Measurements from ENCODE around the gene ZGRF1. TPM values are rescaled to one million over a fixed set of nuclear protein-coding genes. Genes with fewer than 3 reads are reported as not detected.
A peak's percentile ranks its signal among the peaks of the same experiment; 100 is the strongest.
"Not testable (repeated sequence)": the region's sequence is repeated elsewhere in the genome, so short reads cannot be mapped to it uniquely, and the experiment has no call there.

Gene ZGRF1
- total RNA-seq, 1 donor from 2014 or later, result 128 TPM

DNA sequence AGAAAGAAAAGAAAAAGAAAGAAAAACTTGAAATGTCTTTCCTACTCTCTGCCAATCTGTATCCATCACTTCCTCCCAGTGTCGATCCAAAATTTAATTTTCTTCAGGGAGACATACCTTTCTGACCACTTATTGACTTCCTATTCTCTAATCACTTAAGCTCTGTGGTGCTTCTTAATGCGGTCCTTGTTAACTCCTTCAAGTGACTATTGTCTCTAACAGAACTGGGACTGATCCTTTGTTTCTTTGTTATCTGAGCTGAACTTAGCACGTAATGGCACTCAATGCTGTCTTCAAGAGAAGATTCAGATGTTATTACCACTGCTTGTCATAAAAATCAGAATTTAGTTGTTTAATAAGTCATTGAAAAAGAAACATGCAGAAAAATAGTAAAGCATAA lies 31.4 kb upstream of the ZGRF1 start:
- H2AFZ ChIP-seq (replicated peaks), result no peak overlapping the region
- Mint-ChIP-seq H3K4me1 (no peaks in the 10 kb centered on the region), H3K27ac (no peak overlapping the region), H3K9me3 (no peaks in the 10 kb centered on the region), H3K36me3 (no peaks in the 10 kb centered on the region), H3K4me3 (no peak overlapping the region), H3K27me3 (ENCODE audit: insufficient read depth, low read depth) (peaks cover 2% of the 10 kb centered on the region)
- H3F3A ChIP-seq (ENCODE audit: low read depth), result peaks cover 39% of the 10 kb centered on the region
- no peak overlapping the region for H3K4me3 ChIP-seq
- no peak overlapping the region for H3K9ac ChIP-seq
- H3K79me2 ChIP-seq (ENCODE audit: low read depth), result no peaks in the 10 kb centered on the region
- H3K4me1 ChIP-seq, result peaks cover 16% of the 10 kb centered on the region
- no peaks in the 10 kb centered on the region for H3K36me3 ChIP-seq
- DNase-seq (ENCODE audit: low spot score), result peak; percentile 71
- H3K4me2 ChIP-seq, result peak overlapping the region; percentile 58
- no peaks in the 10 kb centered on the region for H3K9me3 ChIP-seq (ENCODE audit: low read depth)
- TF ChIP-seq EZH2phosphoT487 (IDR thresholded peaks at IDR 0.05) (peak; percentile 67), EZH2 (IDR thresholded peaks at IDR 0.05) (no peak)
- peak overlapping the region; percentile 60 for H3K27ac ChIP-seq
- H4K20me1 ChIP-seq (ENCODE audit: low read depth), result no peaks in the 10 kb centered on the region
- no peaks in the 10 kb centered on the region for H3K27me3 ChIP-seq

DNA sequence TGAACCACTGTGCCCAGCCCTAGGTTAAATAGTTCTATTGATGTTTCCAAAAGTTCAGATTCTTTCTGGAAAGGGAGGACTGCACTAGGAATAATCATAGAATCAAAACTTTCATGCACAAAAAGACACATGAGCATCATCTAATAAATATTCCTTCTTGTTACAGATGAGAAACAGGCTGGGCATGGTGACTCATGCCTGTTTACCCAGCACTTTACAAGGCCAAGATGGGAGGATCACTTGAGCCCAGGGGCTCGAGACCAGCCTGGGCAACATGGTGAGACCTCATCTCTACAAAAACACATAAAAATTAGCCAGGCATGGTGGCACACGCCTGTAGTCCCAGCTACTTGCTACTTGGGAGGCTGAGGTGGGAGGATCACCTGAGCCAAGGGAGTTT lies 27.9 kb upstream of the ZGRF1 start:
- Histone ChIP-seq H3K9ac (no peak overlapping the region), H3F3A (ENCODE audit: low read depth) (peaks cover 26% of the 10 kb centered on the region), H3K4me1 (peaks cover 13% of the 10 kb centered on the region), H4K20me1 (ENCODE audit: low read depth) (no peaks in the 10 kb centered on the region), H3K27ac (no peak overlapping the region), H3K4me2 (no peak overlapping the region), H3K9me3 (ENCODE audit: low read depth) (no peaks in the 10 kb centered on the region), H3K4me3 (no peak overlapping the region), H3K36me3 (no peaks in the 10 kb centered on the region), H2AFZ (replicated peaks) (no peak overlapping the region), H3K79me2 (ENCODE audit: low read depth) (no peaks in the 10 kb centered on the region), H3K27me3 (no peaks in the 10 kb centered on the region)
- H3K9me3 Mint-ChIP-seq, result no peaks in the 10 kb centered on the region
- no peaks in the 10 kb centered on the region for H3K36me3 Mint-ChIP-seq
- H3K4me1 Mint-ChIP-seq, result no peaks in the 10 kb centered on the region
- no peak overlapping the region for H3K27ac Mint-ChIP-seq
- H3K27me3 Mint-ChIP-seq (ENCODE audit: insufficient read depth, low read depth), result peaks cover 2% of the 10 kb centered on the region
- H3K4me3 Mint-ChIP-seq, result no peak overlapping the region
- DNase-seq (ENCODE audit: low spot score), result no peak
- TF ChIP-seq EZH2 (IDR thresholded peaks at IDR 0.05), result no peak
- TF ChIP-seq, protein P1, sequence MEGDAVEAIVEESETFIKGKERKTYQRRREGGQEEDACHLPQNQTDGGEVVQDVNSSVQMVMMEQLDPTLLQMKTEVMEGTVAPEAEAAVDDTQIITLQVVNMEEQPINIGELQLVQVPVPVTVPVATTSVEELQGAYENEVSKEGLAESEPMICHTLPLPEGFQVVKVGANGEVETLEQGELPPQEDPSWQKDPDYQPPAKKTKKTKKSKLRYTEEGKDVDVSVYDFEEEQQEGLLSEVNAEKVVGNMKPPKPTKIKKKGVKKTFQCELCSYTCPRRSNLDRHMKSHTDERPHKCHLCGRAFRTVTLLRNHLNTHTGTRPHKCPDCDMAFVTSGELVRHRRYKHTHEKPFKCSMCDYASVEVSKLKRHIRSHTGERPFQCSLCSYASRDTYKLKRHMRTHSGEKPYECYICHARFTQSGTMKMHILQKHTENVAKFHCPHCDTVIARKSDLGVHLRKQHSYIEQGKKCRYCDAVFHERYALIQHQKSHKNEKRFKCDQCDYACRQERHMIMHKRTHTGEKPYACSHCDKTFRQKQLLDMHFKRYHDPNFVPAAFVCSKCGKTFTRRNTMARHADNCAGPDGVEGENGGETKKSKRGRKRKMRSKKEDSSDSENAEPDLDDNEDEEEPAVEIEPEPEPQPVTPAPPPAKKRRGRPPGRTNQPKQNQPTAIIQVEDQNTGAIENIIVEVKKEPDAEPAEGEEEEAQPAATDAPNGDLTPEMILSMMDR (IDR thresholded peaks at IDR 0.05), result no peak
- TF ChIP-seq EZH2phosphoT487 (IDR thresholded peaks at IDR 0.05), result no peak

DNA sequence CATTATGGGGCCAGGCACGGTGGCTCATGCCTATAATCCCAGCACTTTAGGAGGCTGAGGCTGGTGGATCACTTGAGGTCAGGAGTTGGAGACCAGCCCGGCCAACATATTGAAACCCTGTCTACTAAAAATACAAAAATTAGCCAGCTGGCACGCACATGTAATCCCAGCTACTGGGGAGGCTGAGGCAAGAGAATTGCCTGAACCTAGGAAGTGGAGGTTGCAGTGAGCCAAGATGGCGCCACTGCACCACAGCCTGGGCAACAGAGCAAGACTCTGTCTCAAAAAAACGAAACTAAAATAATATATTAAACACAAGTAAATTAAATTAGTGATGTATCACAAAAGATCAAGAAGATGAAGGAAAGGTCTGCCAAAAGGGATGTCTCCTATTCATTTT lies 19.4 kb upstream of the ZGRF1 start:
- not testable (repeated sequence) for H3K4me3 ChIP-seq; H3K9me3 ChIP-seq (ENCODE audit: low read depth); H3K27ac Mint-ChIP-seq; H4K20me1 ChIP-seq (ENCODE audit: low read depth); H2AFZ ChIP-seq (replicated peaks); H3K4me3 Mint-ChIP-seq; H3K27me3 Mint-ChIP-seq (ENCODE audit: insufficient read depth, low read depth); H3K4me2 ChIP-seq; H3K27me3 ChIP-seq; H3K9ac ChIP-seq; H3K9me3 Mint-ChIP-seq; DNase-seq (ENCODE audit: low spot score)
- Histone ChIP-seq H3K27ac (peak overlapping the region; percentile 97), H3K79me2 (ENCODE audit: low read depth) (peaks cover 63% of the 10 kb centered on the region), H3K4me1 (peaks cover 50% of the 10 kb centered on the region), H3F3A (ENCODE audit: low read depth) (peaks cover 54% of the 10 kb centered on the region), H3K36me3 (peaks cover 39% of the 10 kb centered on the region)
- Mint-ChIP-seq H3K4me1 (peaks cover 13% of the 10 kb centered on the region), H3K36me3 (peaks cover 16% of the 10 kb centered on the region)

DNA sequence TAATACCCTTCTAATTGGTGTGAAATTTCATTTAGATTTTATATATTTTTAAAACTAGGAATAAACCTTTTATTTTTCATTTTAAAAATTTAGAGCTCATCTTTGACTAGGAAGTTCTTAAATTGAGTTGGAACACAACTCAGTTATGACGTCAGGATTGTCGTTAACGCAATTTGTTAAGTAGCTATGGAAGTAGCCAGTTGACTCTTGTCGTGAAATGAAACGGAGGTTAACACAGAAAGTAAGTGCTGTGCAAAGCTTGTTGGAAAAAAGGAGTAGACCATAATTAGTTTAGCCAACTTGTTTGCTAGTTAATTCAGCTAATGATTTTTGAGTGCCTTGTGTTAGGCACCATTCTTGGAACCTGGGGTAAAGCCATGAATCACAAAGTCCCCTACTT lies 18.6 kb upstream of the ZGRF1 start:
- Histone ChIP-seq H3K4me3 (no peak overlapping the region), H3K4me1 (peaks cover 59% of the 10 kb centered on the region), H4K20me1 (ENCODE audit: low read depth) (no peaks in the 10 kb centered on the region), H3K9ac (no peak overlapping the region), H2AFZ (replicated peaks) (no peak overlapping the region), H3K4me2 (peak overlapping the region; percentile 39), H3K36me3 (peaks cover 44% of the 10 kb centered on the region), H3K79me2 (ENCODE audit: low read depth) (peaks cover 72% of the 10 kb centered on the region), H3F3A (ENCODE audit: low read depth) (peaks cover 63% of the 10 kb centered on the region), H3K27me3 (no peaks in the 10 kb centered on the region), H3K27ac (peak overlapping the region; percentile 97), H3K9me3 (ENCODE audit: low read depth) (no peaks in the 10 kb centered on the region)
- H3K36me3 Mint-ChIP-seq, result peaks cover 18% of the 10 kb centered on the region
- H3K27ac Mint-ChIP-seq, result no peak overlapping the region
- peaks cover 18% of the 10 kb centered on the region for H3K4me1 Mint-ChIP-seq
- DNase-seq (ENCODE audit: low spot score), result no peak
- no peaks in the 10 kb centered on the region for H3K9me3 Mint-ChIP-seq
- TF ChIP-seq, protein P1 (IDR thresholded peaks at IDR 0.05), result no peak
- no peak for TF ChIP-seq EZH2 (IDR thresholded peaks at IDR 0.05)
- no peak for TF ChIP-seq EZH2phosphoT487 (IDR thresholded peaks at IDR 0.05)
- H3K27me3 Mint-ChIP-seq (ENCODE audit: insufficient read depth, low read depth), result peaks cover 2% of the 10 kb centered on the region
- H3K4me3 Mint-ChIP-seq, result no peak overlapping the region
